H7 (cell line): ENCODE measurements around the gene IFITM1. TPM values are rescaled to one million over a fixed set of nuclear protein-coding genes. Genes with fewer than 3 reads are reported as not detected.
A peak's percentile ranks its signal among the peaks of the same experiment; 100 is the strongest.
"Not testable (repeated sequence)": the region's sequence is repeated elsewhere in the genome, so short reads cannot be mapped to it uniquely, and the experiment has no call there.

Experiments used
- DNase-seq: peaks from one replicate; pipeline ENCODE4 v3.0.0; 2012
- H3K27me3 ChIP-seq: 2 replicates; pipeline ENCODE4 v1.6.0; 2011; ENCODE audit warnings: mild to moderate bottlenecking, low read length; ENCODE audit not compliant: control insufficient read depth, insufficient read depth
- H3K36me3 ChIP-seq: replicated peaks from 2 replicates; pipeline ENCODE4 v1.5.1; 2011; ENCODE audit warnings: low read length; ENCODE audit not compliant: control insufficient read depth, insufficient read depth
- H3K4me3 ChIP-seq: 2 replicates; pipeline ENCODE4 v1.5.1; 2011; ENCODE audit warnings: low read depth, mild to moderate bottlenecking, control low read depth, low read length, moderate library complexity; ENCODE audit not compliant: insufficient read depth
- total RNA-seq: library from RNA; depleted of rRNA; stranded (reverse); fragments of >200 nt; shearing (Covaris generic); gene quantifications from 2 replicates; pipeline ENCODE4 v1.2.3, GENCODE V29; 2014; rRNA removed

The IFITM1 gene
- total RNA-seq, 1 experiment from 2014 or later: 1,404 TPM

- DNase-seq: peak; percentile 22
- H3K36me3 ChIP-seq: no peaks in the 10 kb centered on the region
- H3K4me3 ChIP-seq: no peak overlapping the region
- no peaks in the 10 kb centered on the region for H3K27me3 ChIP-seq
Measured at GRCh38 chr11:360326-361280, 46.8 kb downstream of the IFITM1 start.

DNA sequence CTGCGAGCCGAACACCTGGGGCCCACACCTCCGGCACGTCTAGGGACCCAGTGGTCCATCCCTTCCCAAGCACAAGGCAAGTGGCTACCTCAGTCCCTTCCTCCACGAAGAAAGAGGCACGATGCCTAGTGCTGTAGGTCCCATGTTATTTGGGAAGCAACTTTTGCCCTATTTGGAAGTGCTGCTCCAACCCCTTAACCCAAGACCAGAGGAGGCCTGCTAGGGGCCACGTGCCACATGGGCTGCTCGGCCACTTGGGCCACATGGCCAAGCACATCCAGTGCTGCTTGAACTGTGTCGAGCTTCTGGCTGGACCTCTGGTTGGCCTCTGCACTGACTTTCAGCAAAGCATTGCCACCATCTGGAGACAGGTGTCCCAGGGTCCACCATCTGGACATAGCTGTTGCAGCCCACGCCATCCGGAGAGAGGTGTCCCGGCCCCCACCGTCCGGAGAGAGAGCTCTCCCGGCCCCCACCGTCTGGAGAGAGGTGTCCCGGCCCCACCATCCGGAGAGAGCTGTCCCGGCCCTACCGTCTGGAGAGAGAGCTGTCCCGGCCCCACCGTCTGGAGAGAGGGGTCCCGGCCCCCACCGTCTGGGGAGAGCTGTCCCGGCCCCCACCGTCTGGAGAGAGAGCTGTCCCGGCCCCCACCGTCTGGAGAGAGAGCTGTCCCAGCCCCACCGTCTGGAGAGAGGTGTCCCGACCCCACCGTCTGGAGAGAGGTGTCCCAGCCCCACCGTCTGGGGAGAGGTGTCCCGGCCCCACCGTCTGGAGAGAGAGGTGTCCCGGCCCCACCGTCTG, 49.0 kb downstream of the IFITM1 start:
- no peaks in the 10 kb centered on the region for H3K27me3 ChIP-seq
- peak; percentile 39 for DNase-seq
- H3K4me3 ChIP-seq: no peak overlapping the region
- no peaks in the 10 kb centered on the region for H3K36me3 ChIP-seq

GRCh38 chr11:363443-363805, 49.6 kb downstream of the IFITM1 start:
- DNase-seq: peak; percentile 46
- H3K36me3 ChIP-seq, H3K27me3 ChIP-seq, H3K4me3 ChIP-seq: not testable (repeated sequence)

DNA sequence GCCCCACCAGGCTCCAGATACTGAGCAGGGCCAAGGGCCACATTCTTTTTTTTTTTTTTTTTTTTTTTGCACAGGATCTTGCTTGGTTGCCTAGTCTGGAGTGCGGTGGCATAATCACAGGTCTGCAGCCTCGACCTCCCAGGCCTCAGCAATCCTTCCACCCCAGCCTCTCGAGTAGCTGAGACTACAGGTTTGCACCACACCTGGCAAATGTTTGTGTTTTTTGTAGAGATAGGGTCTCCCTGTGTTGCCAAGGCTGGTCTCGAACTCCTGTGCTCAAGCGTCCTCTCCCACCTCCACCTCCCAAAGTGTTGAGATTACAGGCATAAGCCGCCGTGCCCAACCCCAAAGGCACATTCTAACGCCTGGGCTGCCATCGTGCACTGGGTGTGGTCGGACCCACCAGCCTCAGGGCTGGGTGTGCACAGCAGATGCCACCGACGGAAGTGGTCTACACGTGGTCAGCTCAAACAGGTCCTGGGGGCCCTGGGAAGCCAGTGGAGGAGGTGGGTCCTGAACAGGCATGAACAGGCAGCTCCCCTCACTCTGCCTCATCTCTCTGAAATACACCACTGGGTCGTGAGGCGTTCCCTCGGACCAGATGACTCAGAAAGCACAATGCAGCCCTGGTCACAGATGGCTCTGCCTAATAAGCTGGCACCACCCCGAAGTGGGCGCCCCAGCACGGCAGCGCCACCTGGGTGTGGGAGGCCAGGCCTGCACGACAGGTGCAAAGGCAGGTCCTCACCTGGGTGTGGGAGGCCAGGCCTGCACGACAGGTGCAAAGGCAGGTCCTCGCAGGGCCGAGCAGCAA, 50.3 kb downstream of the IFITM1 start:
- no peaks in the 10 kb centered on the region for H3K36me3 ChIP-seq
- DNase-seq: peak; percentile 95
- H3K4me3 ChIP-seq: no peak overlapping the region
- no peaks in the 10 kb centered on the region; the same call in 1 of the 2 replicates for H3K27me3 ChIP-seq

Other genes with a start within 250 kb of the IFITM1 start
- gene SCGB1C1, start 121.0 kb upstream of the IFITM1 start, total RNA-seq: not detected in 2 replicates
- 21.5 and 23.7 TPM in 2 replicates for gene BET1L, start 106.6 kb upstream of the IFITM1 start, total RNA-seq
- gene RIC8A, start 106.3 kb upstream of the IFITM1 start, total RNA-seq: 103 and 125 TPM in 2 replicates
- gene SIRT3, start 77.7 kb upstream of the IFITM1 start, total RNA-seq: 10.7 and 12.3 TPM in 2 replicates
- gene PSMD13, start 77.1 kb upstream of the IFITM1 start, total RNA-seq: 186 and 234 TPM in 2 replicates
- 0.26 and 0.55 TPM in 2 replicates for gene NLRP6, start 35.6 kb upstream of the IFITM1 start, total RNA-seq
- 69.0 and 102 TPM in 2 replicates for gene PGGHG, start 24.9 kb upstream of the IFITM1 start, total RNA-seq
- gene IFITM5, start 14.5 kb upstream of the IFITM1 start, total RNA-seq: not detected in 2 replicates
- 374 and 379 TPM in 2 replicates for gene IFITM2, start 6.2 kb upstream of the IFITM1 start, total RNA-seq
- gene IFITM3, start 6.8 kb downstream of the IFITM1 start, total RNA-seq: 278 and 328 TPM in 2 replicates
- gene B4GALNT4, start 55.5 kb downstream of the IFITM1 start, total RNA-seq: 56.0 and 62.6 TPM in 2 replicates
- 2.1 and 3.6 TPM in 2 replicates for gene PKP3, start 80.2 kb downstream of the IFITM1 start, total RNA-seq
- gene SIGIRR, start 101.0 kb downstream of the IFITM1 start, total RNA-seq: 39.5 and 44.9 TPM in 2 replicates
- 0.83 and 2.2 TPM in 2 replicates for gene ANO9, start 128.0 kb downstream of the IFITM1 start, total RNA-seq
- 40.9 and 47.5 TPM in 2 replicates for gene PTDSS2, start 136.2 kb downstream of the IFITM1 start, total RNA-seq
- 98.9 and 104 TPM in 2 replicates for gene RNH1, start 193.2 kb downstream of the IFITM1 start, total RNA-seq
- gene HRAS, start 221.5 kb downstream of the IFITM1 start, total RNA-seq: 27.1 and 57.9 TPM in 2 replicates
- gene LRRC56, start 223.5 kb downstream of the IFITM1 start, total RNA-seq: 1.3 and 1.5 TPM in 2 replicates
- gene LMNTD2, start 246.7 kb downstream of the IFITM1 start, total RNA-seq: 2.7 and 4.0 TPM in 2 replicates
- 28.2 and 37.0 TPM in 2 replicates for gene RASSF7, start 246.9 kb downstream of the IFITM1 start, total RNA-seq